Erythroblast (primary cell): ENCODE results near the gene EXOSC5.
"Not testable (repeated sequence)": the region's sequence is repeated elsewhere in the genome, so short reads cannot be mapped to it uniquely, and the experiment has no call there.

ENCODE experiments used
- DNase-seq, 2 experiments: peaks; one replicate each; lab custom pipeline; 2025; lab: John Stamatoyannopoulos, UW
- GATA1 ChIP-seq: IDR thresholded peaks from 2 replicates; pipeline ENCODE4 v1.6.1; 2011; ENCODE audit warnings: low read depth, mild to moderate bottlenecking, control low read depth, low read length, moderate library complexity
- POLR2A ChIP-seq: IDR thresholded peaks from 2 replicates; pipeline ENCODE4 v1.6.1; 2011; ENCODE audit warnings: mild to moderate bottlenecking, low read length

EXOSC5 gene

DNA sequence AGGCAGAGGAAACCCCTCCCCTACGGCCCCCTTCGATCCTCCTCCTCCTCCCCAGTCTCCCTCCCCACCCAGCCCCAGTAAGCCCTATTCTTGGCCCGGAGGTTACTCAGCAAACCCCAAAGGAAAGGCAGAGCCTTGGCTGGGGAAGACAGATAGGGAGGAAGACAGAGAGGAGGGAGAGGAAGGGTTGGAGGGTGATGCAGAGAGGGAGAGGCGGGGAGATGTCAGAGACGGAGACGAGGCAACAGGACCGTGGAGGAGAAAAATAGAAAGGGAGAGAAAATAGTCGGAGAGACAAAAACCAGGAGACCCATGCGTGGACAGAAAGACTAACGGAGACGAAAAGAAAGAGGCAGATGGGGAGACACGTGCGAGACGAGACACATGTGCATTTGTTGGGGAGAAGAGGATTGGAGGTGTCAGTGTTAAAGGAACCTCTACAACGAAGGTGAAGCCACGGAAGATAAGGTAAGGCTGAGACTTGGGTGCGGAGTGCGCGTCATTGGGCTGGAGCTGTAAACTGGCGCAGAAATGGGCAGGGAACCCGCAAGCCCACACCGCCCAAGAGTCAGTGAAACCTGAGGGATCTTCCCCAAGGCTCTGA, 46.3 kb downstream of the EXOSC5 start:
- DNase-seq: peak; percentile 57 to 65
- TF ChIP-seq POLR2A (no peak), GATA1 (no peak)

DNA sequence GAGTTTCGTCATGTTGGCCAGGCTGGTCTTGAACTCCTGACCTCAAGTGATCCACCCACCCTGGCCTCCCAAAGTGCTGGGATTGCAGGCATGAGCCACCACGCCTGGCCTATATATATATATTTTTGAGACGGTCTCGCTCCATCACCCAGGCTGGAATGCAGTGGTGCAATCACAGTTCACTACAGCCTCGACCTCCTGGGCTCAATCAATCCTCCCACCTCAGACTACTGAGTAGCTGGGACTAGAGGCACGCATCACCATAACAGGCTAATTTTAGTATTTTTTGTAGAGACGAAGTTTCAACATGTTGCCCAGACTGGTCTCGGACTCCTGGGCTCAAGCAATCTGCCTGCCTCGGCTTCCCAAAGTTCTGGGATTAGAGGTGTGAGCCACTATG, 50.2 kb downstream of the EXOSC5 start:
- DNase-seq: not testable (repeated sequence)

DNA sequence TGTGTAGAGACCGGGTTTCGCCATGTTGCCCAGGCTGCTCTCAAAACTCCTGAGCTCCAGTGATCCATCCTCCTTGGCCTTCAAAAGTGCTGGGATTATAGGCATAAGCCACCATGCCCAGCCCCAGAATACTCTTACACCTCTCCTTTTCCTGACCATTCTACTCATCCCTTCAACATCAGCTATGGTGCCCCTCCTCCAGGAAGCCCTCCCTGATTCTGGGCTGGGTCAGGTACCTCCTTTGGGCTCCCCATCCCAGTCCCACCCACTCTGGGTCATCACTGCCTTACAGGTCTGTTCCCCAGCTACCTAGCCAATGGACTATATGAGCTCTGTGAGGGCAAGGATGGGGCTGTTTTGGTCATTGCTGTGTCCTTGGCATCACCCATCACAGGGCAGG, 53.0 kb downstream of the EXOSC5 start:
- TF ChIP-seq POLR2A: no peak
- TF ChIP-seq GATA1: no peak
- DNase-seq: no peak

DNA sequence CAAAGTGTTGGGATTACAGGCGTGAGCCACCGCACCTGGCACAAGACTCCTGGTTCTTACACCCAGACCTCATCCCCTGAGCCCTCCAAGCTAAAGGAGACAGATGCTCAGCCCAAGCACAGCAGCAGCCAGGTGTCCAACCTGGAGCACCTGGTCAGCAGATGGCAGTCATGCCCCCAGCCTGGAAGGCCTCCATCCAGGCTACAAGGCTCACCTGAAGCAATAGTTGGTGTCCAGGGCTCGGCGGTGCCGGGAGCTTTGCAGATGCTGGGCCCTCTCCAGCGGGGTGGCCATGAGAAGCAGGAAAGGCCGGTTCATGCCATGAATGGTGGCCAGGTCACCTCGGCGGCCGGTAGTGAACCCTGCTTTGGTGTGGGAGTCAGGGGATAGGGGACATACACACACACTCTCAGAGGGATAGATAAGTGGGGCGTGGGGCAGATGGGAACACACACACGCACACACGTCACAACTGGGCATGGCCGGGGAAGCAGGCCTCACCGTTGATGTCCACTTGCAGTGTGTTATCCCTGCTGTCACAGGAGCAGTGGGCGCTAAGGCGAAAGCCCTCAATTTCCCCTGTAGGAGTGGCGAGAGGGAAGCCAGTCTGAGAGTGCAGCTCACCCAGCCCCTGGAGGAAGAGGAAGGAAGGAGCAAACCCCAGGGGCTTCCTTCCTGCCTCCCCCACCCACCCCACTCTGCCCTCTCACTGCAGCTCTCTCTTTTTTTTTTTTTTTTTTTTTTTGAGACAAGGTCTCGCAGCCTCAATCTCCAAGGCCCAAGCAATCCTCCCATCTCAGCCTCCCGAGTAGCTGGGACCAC, 55.3 kb downstream of the EXOSC5 start:
- TF ChIP-seq POLR2A (no peak), GATA1 (no peak)
- no peak for DNase-seq

DNA sequence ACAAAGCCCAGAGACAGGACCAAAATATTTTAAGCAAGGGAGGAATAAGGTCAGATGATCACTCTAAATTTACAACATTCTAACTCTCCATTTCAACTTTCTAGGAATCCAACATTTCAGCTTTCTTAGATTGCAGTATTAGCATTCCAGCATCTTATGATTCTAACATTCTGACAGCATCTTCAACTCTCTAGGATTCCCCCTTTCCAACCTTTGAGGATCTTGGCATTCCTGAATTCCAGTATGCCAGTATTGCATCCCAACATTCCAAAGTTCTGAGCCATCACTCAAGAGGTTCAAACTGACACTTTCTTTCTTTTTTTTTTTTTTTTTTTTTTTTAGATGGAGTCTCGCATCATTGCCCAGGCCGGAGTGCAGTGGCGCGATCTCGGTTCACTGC, 57.2 kb downstream of the EXOSC5 start:
- no peak for DNase-seq

More for the DNA sequence above, 57.2 kb downstream of the EXOSC5 start:
- TF ChIP-seq GATA1: no peak
- TF ChIP-seq POLR2A: no peak
